WI38 (cell line): Measurements from ENCODE around the gene RNASE8.

ENCODE experiments used
- H3K4me3 ChIP-seq: 2 replicates; pipeline ENCODE4 v1.5.1; 2011; ENCODE audit warnings: low read depth, mild to moderate bottlenecking, control low read depth, low read length
- TF ChIP-seq, protein P1 (sequence below): IDR thresholded peaks from 2 replicates; pipeline ENCODE4 v1.5.1; 2012; ENCODE audit warnings: low read depth, mild to moderate bottlenecking, control low read depth, low read length

The RNASE8 gene

GRCh38 chr14:21077672-21078071 lies 20.1 kb downstream of the RNASE8 start:
- TF ChIP-seq, protein P1, sequence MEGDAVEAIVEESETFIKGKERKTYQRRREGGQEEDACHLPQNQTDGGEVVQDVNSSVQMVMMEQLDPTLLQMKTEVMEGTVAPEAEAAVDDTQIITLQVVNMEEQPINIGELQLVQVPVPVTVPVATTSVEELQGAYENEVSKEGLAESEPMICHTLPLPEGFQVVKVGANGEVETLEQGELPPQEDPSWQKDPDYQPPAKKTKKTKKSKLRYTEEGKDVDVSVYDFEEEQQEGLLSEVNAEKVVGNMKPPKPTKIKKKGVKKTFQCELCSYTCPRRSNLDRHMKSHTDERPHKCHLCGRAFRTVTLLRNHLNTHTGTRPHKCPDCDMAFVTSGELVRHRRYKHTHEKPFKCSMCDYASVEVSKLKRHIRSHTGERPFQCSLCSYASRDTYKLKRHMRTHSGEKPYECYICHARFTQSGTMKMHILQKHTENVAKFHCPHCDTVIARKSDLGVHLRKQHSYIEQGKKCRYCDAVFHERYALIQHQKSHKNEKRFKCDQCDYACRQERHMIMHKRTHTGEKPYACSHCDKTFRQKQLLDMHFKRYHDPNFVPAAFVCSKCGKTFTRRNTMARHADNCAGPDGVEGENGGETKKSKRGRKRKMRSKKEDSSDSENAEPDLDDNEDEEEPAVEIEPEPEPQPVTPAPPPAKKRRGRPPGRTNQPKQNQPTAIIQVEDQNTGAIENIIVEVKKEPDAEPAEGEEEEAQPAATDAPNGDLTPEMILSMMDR: no peak
- H3K4me3 ChIP-seq: no peak overlapping the region

DNA sequence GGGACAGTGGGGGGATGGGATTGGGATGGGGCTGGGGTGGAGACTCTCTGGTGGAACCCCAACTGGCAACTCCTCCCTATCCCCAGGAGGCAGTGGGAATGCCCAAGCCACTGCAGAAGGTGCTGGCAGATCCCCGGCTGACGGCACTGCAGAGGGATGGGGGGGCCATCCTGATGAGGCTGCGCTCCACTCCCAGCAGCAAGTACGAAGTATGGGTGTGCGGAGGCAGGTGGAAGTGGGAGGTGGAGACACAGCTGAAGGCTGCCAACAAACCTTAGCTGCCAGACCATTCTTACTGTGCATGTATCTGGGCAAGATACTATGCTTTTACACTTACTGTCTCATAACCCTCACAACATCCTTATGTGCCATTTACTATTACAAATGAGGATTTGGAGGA lies 20.7 kb downstream of the RNASE8 start:
- no peak overlapping the region for H3K4me3 ChIP-seq
- TF ChIP-seq, protein P1: no peak

GRCh38 chr14:21078726-21079125 lies 21.1 kb downstream of the RNASE8 start:
- TF ChIP-seq, protein P1: no peak
- no peak overlapping the region for H3K4me3 ChIP-seq

- no peak overlapping the region for H3K4me3 ChIP-seq
- TF ChIP-seq, protein P1: no peak
Measured at GRCh38 chr14:21081521-21082142, 24.0 kb downstream of the RNASE8 start.

DNA sequence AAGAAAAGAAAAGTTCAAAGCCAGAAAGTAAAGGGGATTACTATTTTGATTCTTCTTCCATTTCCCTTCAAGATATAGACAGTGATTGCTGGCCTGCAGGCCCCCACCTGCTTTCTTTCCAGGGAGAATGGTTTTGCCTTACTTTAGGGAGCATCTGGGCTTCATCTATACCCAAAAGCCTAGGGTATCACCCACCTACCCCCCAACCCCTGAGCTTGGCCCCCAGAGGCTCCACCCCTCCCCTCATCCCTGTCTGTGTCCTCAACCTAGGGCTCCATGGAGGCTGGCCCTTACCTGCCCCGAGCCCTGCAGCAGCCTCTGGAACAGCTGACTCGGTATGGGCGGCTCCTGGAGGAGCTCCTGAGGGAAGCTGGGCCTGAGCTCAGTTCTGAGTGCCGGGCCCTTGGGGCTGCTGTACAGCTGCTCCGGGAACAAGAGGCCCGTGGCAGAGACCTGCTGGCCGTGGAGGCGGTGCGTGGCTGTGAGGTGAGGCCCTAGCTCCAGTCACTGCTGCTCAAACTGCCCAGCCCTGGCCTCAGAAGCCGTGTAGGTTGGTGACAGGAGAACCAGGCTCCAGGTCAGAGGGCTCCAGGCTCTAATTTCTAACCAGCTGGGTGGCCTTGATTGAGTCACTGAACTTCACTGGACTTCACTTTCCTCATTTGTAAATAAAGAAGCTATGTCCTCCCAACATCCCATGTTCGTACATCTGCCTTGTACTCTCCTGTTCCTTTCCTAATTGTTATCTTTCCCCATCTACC lies 26.1 kb downstream of the RNASE8 start:
- TF ChIP-seq, protein P1: no peak
- H3K4me3 ChIP-seq: no peak overlapping the region

DNA sequence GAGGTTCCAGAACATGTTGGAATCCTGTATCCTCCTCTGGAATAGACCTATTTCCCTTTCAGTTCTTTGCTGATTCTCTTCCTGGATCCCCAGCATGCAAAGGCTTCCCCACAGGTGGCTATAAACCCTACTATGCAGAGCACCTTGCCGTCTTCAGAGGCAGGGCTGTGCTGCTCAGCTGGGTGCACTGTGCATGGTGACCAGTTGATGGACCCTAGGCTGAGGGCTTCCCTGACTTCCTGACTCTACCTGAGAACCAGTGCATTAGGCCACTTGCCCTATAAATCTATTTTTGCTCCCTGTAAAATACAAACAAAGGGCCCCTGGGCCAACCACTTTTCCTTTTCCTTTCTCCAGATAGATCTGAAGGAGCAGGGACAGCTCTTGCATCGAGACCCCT lies 26.8 kb downstream of the RNASE8 start:
- TF ChIP-seq, protein P1: no peak
- no peak overlapping the region for H3K4me3 ChIP-seq

DNA sequence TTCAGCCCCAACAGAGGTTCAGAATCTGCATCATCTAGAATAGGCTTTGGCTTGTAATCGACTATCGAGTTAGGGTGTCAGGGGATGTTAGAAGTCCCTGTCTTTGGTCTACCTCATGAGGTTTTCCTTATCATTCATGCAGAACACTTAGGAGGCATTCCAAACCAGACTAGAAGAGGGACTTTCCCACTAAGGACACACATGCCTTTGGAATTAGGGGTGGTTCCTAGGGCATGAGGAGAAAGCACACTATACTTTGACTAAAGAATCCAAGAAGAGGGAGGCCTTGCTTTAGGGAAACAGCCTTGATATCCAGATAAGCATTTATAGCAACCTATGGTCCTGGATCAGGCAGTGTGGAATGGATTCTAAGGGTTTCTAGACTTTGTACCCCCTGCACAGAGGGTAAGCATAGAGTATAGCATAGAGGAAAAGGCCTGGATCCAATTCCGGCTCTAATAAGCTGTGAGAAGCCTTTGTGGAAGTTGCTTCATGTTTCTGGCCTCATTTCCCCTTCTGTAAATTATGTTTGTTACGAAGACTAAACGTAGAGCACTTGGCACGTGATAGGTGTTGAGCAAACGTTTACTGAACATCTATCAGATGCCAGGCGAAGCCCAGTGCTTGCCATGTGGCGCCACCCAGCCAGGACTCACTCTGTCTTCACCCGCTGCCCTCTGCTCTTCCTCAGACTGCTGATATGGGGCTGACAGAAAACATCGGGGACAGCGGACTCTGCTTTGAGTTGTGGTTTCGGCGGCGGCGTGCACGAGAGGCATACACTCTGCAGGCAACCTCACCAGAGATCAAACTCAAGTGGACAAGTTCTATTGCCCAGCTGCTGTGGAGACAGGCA lies 27.6 kb downstream of the RNASE8 start:
- H3K4me3 ChIP-seq: no peak overlapping the region
- TF ChIP-seq, protein P1: no peak
